Keratinocyte (primary cell): ENCODE measurements around the gene TEX55. TPM values are rescaled to one million over a fixed set of nuclear protein-coding genes. Genes with fewer than 3 reads are reported as not detected.
A peak's percentile ranks its signal among the peaks of the same experiment; 100 is the strongest.

Source experiments
- DNase-seq: peaks from one replicate; pipeline ENCODE4 v3.0.0-alpha.2; 2011; ENCODE audit warnings: low read depth, missing footprints, low spot score
- FAIRE-seq: peaks from 2 replicates; lab custom pipeline; 2011; peaks lifted over from hg19 to GRCh38; lab: Jason Lieb, UNC
- H2AFZ ChIP-seq: 2 replicates; pipeline ENCODE4 v1.6.0; 2012; ENCODE audit warnings: low read length, control low read depth, inconsistent platforms; ENCODE audit not compliant: control insufficient read depth
- H3K27ac ChIP-seq: 2 replicates; pipeline ENCODE4 v1.5.1; 2011; ENCODE audit warnings: low read length; ENCODE audit not compliant: control insufficient read depth, insufficient read depth
- H3K27me3 ChIP-seq: 3 replicates; pipeline ENCODE4 v1.6.0; 2011; ENCODE audit warnings: low read length; ENCODE audit not compliant: control insufficient read depth, insufficient read depth; ENCODE audit errors: extremely low read depth
- H3K36me3 ChIP-seq, 2 experiments: 2 replicates in 1 of 2; 3 replicates in 1 of 2; pipeline ENCODE4 v1.5.1; 2011; ENCODE audit warnings: low read length in 2 of 2, mild to moderate bottlenecking in 1 of 2; ENCODE audit not compliant: control insufficient read depth in 2 of 2, insufficient read depth in 2 of 2; ENCODE audit errors: extremely low read depth in 1 of 2
- H3K4me1 ChIP-seq: 3 replicates; pipeline ENCODE4 v1.5.1; 2011; ENCODE audit warnings: low read length; ENCODE audit not compliant: control insufficient read depth, insufficient read depth; ENCODE audit errors: extremely low read depth
- H3K4me2 ChIP-seq: 3 replicates; pipeline ENCODE4 v1.6.0; 2011; ENCODE audit warnings: low read depth, low read length; ENCODE audit not compliant: control insufficient read depth, insufficient read depth; ENCODE audit errors: extremely low read depth
- H3K4me3 ChIP-seq, 3 experiments: fragments of 200-600 bp in 1 of 3; sonication (generic) in 1 of 3; 2 replicates in 2 of 3; 3 replicates in 1 of 3; pipeline ENCODE4 v1.5.1; 2011 to 2016; ENCODE audit warnings: low read length in 3 of 3, mild to moderate bottlenecking in 3 of 3, control low read depth in 2 of 3, inconsistent platforms in 1 of 3, low read depth in 1 of 3, mixed read lengths in 1 of 3, mixed run types in 1 of 3, moderate library complexity in 1 of 3; ENCODE audit not compliant: control insufficient read depth in 2 of 3, insufficient read depth in 2 of 3; ENCODE audit errors: extremely low read depth in 1 of 3
- H3K79me2 ChIP-seq: 2 replicates; pipeline ENCODE4 v1.6.0; 2012; ENCODE audit warnings: low read length; ENCODE audit not compliant: control insufficient read depth, insufficient read depth
- H3K9ac ChIP-seq: 3 replicates; pipeline ENCODE4 v1.6.0; 2011; ENCODE audit warnings: low read length; ENCODE audit not compliant: control insufficient read depth, insufficient read depth; ENCODE audit errors: extremely low read depth
- H3K9me1 ChIP-seq: 3 replicates; pipeline ENCODE4 v1.6.0; 2011; ENCODE audit warnings: low read length; ENCODE audit not compliant: control insufficient read depth, insufficient read depth; ENCODE audit errors: extremely low read depth
- H3K9me3 ChIP-seq: 2 replicates; pipeline ENCODE4 v1.5.1; 2012; ENCODE audit warnings: low read depth, low read length; ENCODE audit not compliant: control insufficient read depth
- H4K20me1 ChIP-seq: 3 replicates; pipeline ENCODE4 v1.6.0; 2011; ENCODE audit warnings: low read length; ENCODE audit not compliant: control insufficient read depth, insufficient read depth; ENCODE audit errors: extremely low read depth
- CTCF ChIP-seq, 3 experiments: IDR thresholded peaks in 1 of 3; conservative IDR thresholded peaks in 1 of 3; optimal IDR thresholded peaks in 1 of 3; 2 replicates in 2 of 3; 3 replicates in 1 of 3; pipeline versions ENCODE3 to v1.5.1; 2011; ENCODE audit warnings: low read length in 3 of 3, mild to moderate bottlenecking in 3 of 3, moderate library complexity in 2 of 3, control low read depth in 1 of 3, inconsistent platforms in 1 of 3; ENCODE audit not compliant: insufficient read depth in 2 of 3; ENCODE audit errors: extremely low read depth in 1 of 3
- EZH2 ChIP-seq: IDR thresholded peaks from one replicate; pipeline ENCODE4 v1.6.1; 2012; ENCODE audit warnings: inconsistent platforms, mild to moderate bottlenecking, low read length, moderate library complexity
- dilution Hi-C: fragments of 300-500 bp; cut with MboI; formaldehyde crosslinking; loops from one replicate; pipeline ENCODE4 v1.7.0; 2020; ENCODE audit warnings: low sequenced_read_pairs; ENCODE audit not compliant: extremely low pct_ligation_motif_present
- polyA plus RNA-seq, 5 experiments: library from polyadenylated mRNA; depleted of rRNA in 3 of 5; stranded (reverse) in 3 of 5; stranded (forward) in 1 of 5; unstranded in 1 of 5; fragments of >200 nt; gene quantifications; 1 replicate in 1 of 5; 2 replicates in 3 of 5; 3 replicates in 1 of 5; pipeline versions ENCODE4 v1.2.1 to v1.2.3, GENCODE V29; 2011 to 2012; ENCODE audit warnings: missing spikeins in 2 of 5, low read depth in 1 of 5, low replicate concordance in 1 of 5

Gene TEX55
- polyA plus RNA-seq, 1 donor (not counting 4 experiments of a cell fraction or from before 2014, with no cell fraction given), result not detected

- H2AFZ ChIP-seq, result no peak overlapping the region
- H3K79me2 ChIP-seq, result no peaks in the 10 kb centered on the region
- no peak overlapping the region for H3K27ac ChIP-seq
- no peaks in the 10 kb centered on the region for H3K9me3 ChIP-seq
- peak; percentile 43 for FAIRE-seq
- no peaks in the 10 kb centered on the region for H3K4me1 ChIP-seq
- no peaks in the 10 kb centered on the region for H4K20me1 ChIP-seq
- TF ChIP-seq EZH2, result no peak
- TF ChIP-seq CTCF (optimal IDR thresholded peaks at IDR 0.05 in 1 of 3, IDR thresholded peaks at IDR 0.05 in 1 of 3, conservative IDR thresholded peaks at IDR 0.05 in 1 of 3; ENCODE audit: extremely low read depth in 1 of 3, insufficient read depth in 2 of 3, low read length in 3 of 3), result no peak
- dilution Hi-C loops, result no loop called here
- no peak overlapping the region for H3K4me2 ChIP-seq
- no peak overlapping the region for H3K4me3 ChIP-seq
- no peaks in the 10 kb centered on the region for H3K36me3 ChIP-seq
- H3K9me1 ChIP-seq, result no peaks in the 10 kb centered on the region
- no peaks in the 10 kb centered on the region for H3K27me3 ChIP-seq
- DNase-seq, result no peak
- no peak overlapping the region for H3K9ac ChIP-seq
Measured at GRCh38 chr3:119148493-119149180, 2.7 kb downstream of the TEX55 start.

- Histone ChIP-seq H3K4me2 (no peak overlapping the region), H3K4me1 (no peaks in the 10 kb centered on the region), H3K4me3 (no peak overlapping the region), H3K79me2 (no peaks in the 10 kb centered on the region), H3K9me1 (no peaks in the 10 kb centered on the region), H3K9me3 (no peaks in the 10 kb centered on the region), H3K9ac (no peak overlapping the region), H2AFZ (no peak overlapping the region), H3K27me3 (no peaks in the 10 kb centered on the region), H3K27ac (no peak overlapping the region), H3K36me3 (no peaks in the 10 kb centered on the region), H4K20me1 (no peaks in the 10 kb centered on the region)
- TF ChIP-seq CTCF (optimal IDR thresholded peaks at IDR 0.05 in 1 of 3, IDR thresholded peaks at IDR 0.05 in 1 of 3, conservative IDR thresholded peaks at IDR 0.05 in 1 of 3; ENCODE audit: extremely low read depth in 1 of 3, insufficient read depth in 2 of 3, low read length in 3 of 3) (no peak), EZH2 (no peak)
- DNase-seq (no peak), FAIRE-seq (no peak)
- dilution Hi-C loops, result no loop called here
Measured at GRCh38 chr3:119149484-119149883, 3.5 kb downstream of the TEX55 start.
